ENCODE data around the gene SLC16A11.

GRCh38 chr17:7043182-7043496 is 753 bp downstream of the SLC16A11 start:
- no peak for TF ChIP-seq TAF1 (IDR thresholded peaks at IDR 0.05; ENCODE audit: low read depth)
- peak; percentile 72 for TF ChIP-seq EZH2 (IDR thresholded peaks at IDR 0.05; ENCODE audit: borderline replicate concordance, insufficient read depth, low read length, poor library complexity, severe bottlenecking)
- no peak for TF ChIP-seq CTCF (IDR thresholded peaks at IDR 0.05; ENCODE audit: poor library complexity, severe bottlenecking)
- no peak for TF ChIP-seq RAD21 (conservative IDR thresholded peaks at IDR 0.05)
- no peak for TF ChIP-seq POLR2AphosphoS5 (IDR thresholded peaks at IDR 0.05)
- TF ChIP-seq, protein P1, sequence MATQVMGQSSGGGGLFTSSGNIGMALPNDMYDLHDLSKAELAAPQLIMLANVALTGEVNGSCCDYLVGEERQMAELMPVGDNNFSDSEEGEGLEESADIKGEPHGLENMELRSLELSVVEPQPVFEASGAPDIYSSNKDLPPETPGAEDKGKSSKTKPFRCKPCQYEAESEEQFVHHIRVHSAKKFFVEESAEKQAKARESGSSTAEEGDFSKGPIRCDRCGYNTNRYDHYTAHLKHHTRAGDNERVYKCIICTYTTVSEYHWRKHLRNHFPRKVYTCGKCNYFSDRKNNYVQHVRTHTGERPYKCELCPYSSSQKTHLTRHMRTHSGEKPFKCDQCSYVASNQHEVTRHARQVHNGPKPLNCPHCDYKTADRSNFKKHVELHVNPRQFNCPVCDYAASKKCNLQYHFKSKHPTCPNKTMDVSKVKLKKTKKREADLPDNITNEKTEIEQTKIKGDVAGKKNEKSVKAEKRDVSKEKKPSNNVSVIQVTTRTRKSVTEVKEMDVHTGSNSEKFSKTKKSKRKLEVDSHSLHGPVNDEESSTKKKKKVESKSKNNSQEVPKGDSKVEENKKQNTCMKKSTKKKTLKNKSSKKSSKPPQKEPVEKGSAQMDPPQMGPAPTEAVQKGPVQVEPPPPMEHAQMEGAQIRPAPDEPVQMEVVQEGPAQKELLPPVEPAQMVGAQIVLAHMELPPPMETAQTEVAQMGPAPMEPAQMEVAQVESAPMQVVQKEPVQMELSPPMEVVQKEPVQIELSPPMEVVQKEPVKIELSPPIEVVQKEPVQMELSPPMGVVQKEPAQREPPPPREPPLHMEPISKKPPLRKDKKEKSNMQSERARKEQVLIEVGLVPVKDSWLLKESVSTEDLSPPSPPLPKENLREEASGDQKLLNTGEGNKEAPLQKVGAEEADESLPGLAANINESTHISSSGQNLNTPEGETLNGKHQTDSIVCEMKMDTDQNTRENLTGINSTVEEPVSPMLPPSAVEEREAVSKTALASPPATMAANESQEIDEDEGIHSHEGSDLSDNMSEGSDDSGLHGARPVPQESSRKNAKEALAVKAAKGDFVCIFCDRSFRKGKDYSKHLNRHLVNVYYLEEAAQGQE (IDR thresholded peaks at IDR 0.05; ENCODE audit: borderline replicate concordance): no peak
- no peak for TF ChIP-seq EP300 (conservative IDR thresholded peaks at IDR 0.05; ENCODE audit: poor library complexity, severe bottlenecking)
- no peak for TF ChIP-seq SMC3 (conservative IDR thresholded peaks at IDR 0.05; ENCODE audit: poor library complexity)
- TF ChIP-seq MXI1 (conservative IDR thresholded peaks at IDR 0.05; ENCODE audit: poor library complexity, severe bottlenecking): no peak
